Psoas muscle (tissue), 8 donors: ENCODE results near the gene HIPK3. TPM values are rescaled to one million over a fixed set of nuclear protein-coding genes. Genes with fewer than 3 reads are reported as not detected.
A peak's percentile ranks its signal among the peaks of the same experiment; 100 is the strongest.

Experiments used
- ATAC-seq, 4 donors: fragments of 200-7000 bp; cut with Tn5 transposase; one replicate each; pipeline ENCODE4 v1.9.1; 2020; ENCODE audit warnings: moderate library complexity in 3 of 4, mild to moderate bottlenecking in 2 of 4
- DNase-seq, 2 donors: peaks; one replicate each; pipeline ENCODE4 v3.0.0-alpha.2; 2020
- H3K27ac ChIP-seq: fragments of 200-600 bp; one replicate; pipeline ENCODE4 v1.8.0; 2022
- H3K27me3 ChIP-seq, 3 donors: fragments of 200-600 bp in 1 of 3; one replicate each; pipeline versions ENCODE4 v1.6.1 to v1.8.0; 2013 to 2022; ENCODE audit warnings: low read length in 2 of 3, mild to moderate bottlenecking in 2 of 3, moderate library complexity in 1 of 3; ENCODE audit not compliant: insufficient read depth in 3 of 3
- H3K36me3 ChIP-seq, 2 donors: fragments of 200-600 bp in 1 of 2; one replicate each; pipeline versions ENCODE4 v1.6.1 to v1.8.0; 2013 to 2022; ENCODE audit warnings: low read depth in 1 of 2, mild to moderate bottlenecking in 1 of 2, moderate library complexity in 1 of 2; ENCODE audit not compliant: insufficient read depth in 1 of 2
- H3K4me1 ChIP-seq: fragments of 200-600 bp; one replicate; pipeline ENCODE4 v1.8.0; 2022
- H3K4me3 ChIP-seq: fragments of 200-600 bp; one replicate; pipeline ENCODE4 v1.8.0; 2022; ENCODE audit warnings: mild to moderate bottlenecking
- H3K9me3 ChIP-seq: fragments of 200-600 bp; one replicate; pipeline ENCODE4 v1.8.0; 2022
- CTCF ChIP-seq: fragments of 200-600 bp; IDR thresholded peaks from one replicate; pipeline ENCODE4 v1.8.0; 2022; ENCODE audit warnings: antibody characterized with exemption
- WGBS, 3 donors: extraction: QIAGEN DNeasy Blood & Tissue Kit; methylation state at CpG; one replicate each; pipeline versions ENCODE4 v1.1.6 to v1.1.7; 2013; 5-methylcytosine and 5-hydroxymethylcytosine counted together
- intact Hi-C, 2 donors: fragments of 100-400 bp; cut with DNase I; formaldehyde crosslinking; loops; one replicate each; pipeline versions ENCODE4 v1.11.0 to v1.14.2; 2022
- polyA plus RNA-seq, 3 donors: library from polyadenylated mRNA; stranded (reverse); fragments of 200-250 nt; gene quantifications; one replicate each; pipeline ENCODE4 v1.2.3, GENCODE V29; 2013
- total RNA-seq, 4 donors: library from RNA; stranded (reverse); fragmentation: NEBNext Ultra II Directional in 2 of 4; extraction: Animal tissue kit (Norgen Biotek cat#: 25700) in 2 of 4; gene quantifications; one replicate each; pipeline versions ENCODE4 v1.2.1 to v1.2.4, GENCODE V29; 2021 to 2023
- donor health status: healthy with polysubstance abuse.
- donor health status: DM: no; HTN: no; CAD: no; lungs with moderate emphysema.
- donor health status: Bipolar disorder and iron deficiency.
- donor health status: healthy.
- donor health status: DM: yes; HTN: yes; CAD: no.
- donor health status: DM: no; HTN: no; CAD: no.
- donor health status: DM: no; HTN: no; CAD: no.
- donor health status: DM: yes; HTN: yes; CAD: no.

HIPK3 gene
- total and polyA plus RNA-seq, 7 donors, result 7.8 to 155 (median 119) TPM

- WGBS, 3 donors, result 98 to 99% (median 98%) methylated on average over 4 of the region's 4 CpGs
- no peak overlapping the region for H3K27ac ChIP-seq
- H3K36me3 ChIP-seq, result peaks cover 9 to 99% of the 10 kb centered on the region in 2 donors
- H3K4me3 ChIP-seq, result no peak overlapping the region
- no peaks in the 10 kb centered on the region for H3K27me3 ChIP-seq
- no peak for TF ChIP-seq CTCF
- DNase-seq (no peak), ATAC-seq (no peak)
- intact Hi-C loops, result no loop called here
- H3K4me1 ChIP-seq, result no peaks in the 10 kb centered on the region
- no peaks in the 10 kb centered on the region for H3K9me3 ChIP-seq
Measured at GRCh38 chr11:33350287-33350686, 93.1 kb downstream of the HIPK3 start.

GRCh38 chr11:33358150-33358831 lies 101.1 kb downstream of the HIPK3 start:
- Histone ChIP-seq H3K27ac (no peak overlapping the region), H3K27me3 (no peaks in the 10 kb centered on the region), H3K9me3 (no peaks in the 10 kb centered on the region), H3K4me3 (no peak overlapping the region), H3K4me1 (no peaks in the 10 kb centered on the region), H3K36me3 (peaks cover 0 to 35% of the 10 kb centered on the region in 2 donors)
- intact Hi-C loops, result no loop called here
- DNase-seq (no peak), ATAC-seq (peak in 3 of 4 donors; percentile 34 to 62 (median 51))
- no peak for TF ChIP-seq CTCF
- WGBS, 3 donors, result 23 to 46% (median 26%) methylated on average over 4 of the region's 4 CpGs

- ATAC-seq, result no peak
- H3K9me3 ChIP-seq, result no peaks in the 10 kb centered on the region
Measured at GRCh38 chr11:33360642-33361041, 103.5 kb downstream of the HIPK3 start.

GRCh38 chr11:33362051-33362910 lies 105.1 kb downstream of the HIPK3 start:
- no peaks in the 10 kb centered on the region for H3K4me1 ChIP-seq
- no peaks in the 10 kb centered on the region for H3K27me3 ChIP-seq
- peak; percentile 66 for TF ChIP-seq CTCF
- H3K4me3 ChIP-seq, result no peak overlapping the region
- 18 to 21% (median 19%) methylated on average over 6 of the region's 6 CpGs for WGBS, 3 donors
- DNase-seq (no peak), ATAC-seq (peak in 3 of 4 donors; percentile 46 to 74 (median 55))
- H3K9me3 ChIP-seq, result no peaks in the 10 kb centered on the region
- intact Hi-C loops, result loop anchor here (2.0 to 10.0 kb wide), 5 partner anchors 325 to 465 kb away; no protein-coding TSS in a partner anchor
- no peak overlapping the region for H3K27ac ChIP-seq
- no peaks in the 10 kb centered on the region for H3K36me3 ChIP-seq

More at GRCh38 chr11:33360642-33361041, 103.5 kb downstream of the HIPK3 start:
- peaks cover 0 to 12% of the 10 kb centered on the region in 2 donors for H3K36me3 ChIP-seq
- no peaks in the 10 kb centered on the region for H3K27me3 ChIP-seq
- no peak for TF ChIP-seq CTCF
- no peak for DNase-seq
- no peaks in the 10 kb centered on the region for H3K4me1 ChIP-seq
- no peak overlapping the region for H3K27ac ChIP-seq
- WGBS, 3 donors, result 51 to 75% (median 58%) methylated on average over 4 of the region's 4 CpGs
- H3K4me3 ChIP-seq, result no peak overlapping the region
- intact Hi-C loops, result loop anchor here (5.0 to 10.0 kb wide), 4 partner anchors 327 to 467 kb away; no protein-coding TSS in a partner anchor
